NK-92 (cell line): Measurements from ENCODE around the gene ANKRD11.

Source experiments
- DNase-seq: peaks from one replicate; lab custom pipeline; 2025; ENCODE audit not compliant: unreplicated experiment; lab: John Stamatoyannopoulos, UW

ANKRD11 gene

GRCh38 chr16:89289428-89290395, 200.6 kb downstream of the ANKRD11 start:
- DNase-seq = no peak

DNA sequence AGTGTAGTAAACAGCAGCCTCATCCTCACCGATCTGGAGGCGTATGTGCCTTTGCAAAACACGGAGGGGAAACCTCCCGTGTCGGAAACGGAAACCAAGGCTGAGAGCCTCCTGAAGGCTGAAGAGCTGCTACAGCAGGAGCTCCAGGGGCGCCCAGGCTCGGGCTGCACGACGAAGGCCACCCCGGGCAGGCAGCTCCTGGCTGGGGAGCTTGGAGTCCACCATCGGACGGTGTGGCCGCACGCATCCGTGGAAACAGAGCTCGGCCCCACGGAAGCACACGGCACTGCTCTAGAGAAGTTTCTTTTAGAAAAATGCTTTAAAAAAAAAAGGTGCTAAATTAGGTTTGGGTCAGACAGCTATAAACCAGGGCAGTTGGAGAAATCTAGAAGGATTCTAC, 201.4 kb downstream of the ANKRD11 start:
- no peak for DNase-seq

DNA sequence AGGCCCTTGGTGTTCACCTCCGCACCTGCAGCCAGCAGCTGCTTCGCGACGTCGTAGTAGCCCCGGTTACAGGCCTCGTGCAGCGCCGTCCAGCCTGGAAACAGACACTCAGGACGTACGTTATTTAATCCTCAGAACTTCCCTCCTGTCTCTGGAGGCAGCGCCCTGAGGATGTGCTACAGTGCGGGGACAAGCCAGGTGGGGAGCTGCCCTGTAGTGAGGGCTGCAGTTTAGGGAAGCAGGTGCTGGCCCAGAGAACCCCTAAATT, 201.8 kb downstream of the ANKRD11 start:
- no peak for DNase-seq

DNA sequence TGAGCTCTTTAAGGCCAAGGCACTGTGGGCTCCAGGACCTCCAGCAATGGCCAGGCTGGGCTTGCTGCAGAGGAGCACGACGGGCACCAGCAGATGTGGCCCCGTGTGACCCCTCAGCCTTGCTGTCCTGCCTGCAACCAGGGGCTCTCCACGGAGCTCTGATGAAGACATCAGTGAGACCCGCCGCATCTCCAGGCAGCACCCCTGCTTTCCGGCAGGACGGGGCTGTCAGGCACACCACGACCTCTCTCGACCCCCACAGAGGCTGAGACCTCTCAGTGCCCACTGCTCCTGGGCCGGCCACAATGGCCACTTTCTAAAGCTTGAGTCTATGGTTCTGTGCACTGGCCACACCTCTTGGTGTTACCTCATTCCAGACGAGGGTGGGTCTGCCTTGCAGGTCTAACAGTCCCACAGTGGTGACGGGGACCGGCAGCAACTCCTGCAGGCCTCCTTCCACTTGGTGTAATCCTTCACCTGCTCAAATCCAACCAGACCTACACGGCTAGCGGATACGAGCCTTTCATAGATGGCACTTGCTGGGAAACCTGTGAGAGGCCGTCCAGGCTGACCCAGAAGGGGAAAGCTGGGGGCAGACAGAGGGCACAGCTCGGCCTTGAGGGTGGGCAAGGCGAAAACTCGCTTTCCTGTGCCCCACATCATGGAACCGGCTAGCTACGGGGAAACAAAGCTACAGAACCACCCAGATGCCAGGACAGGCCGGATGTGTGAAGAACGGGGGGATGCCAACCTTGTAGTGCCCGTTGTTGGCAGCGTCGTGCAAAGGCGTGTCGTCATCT, 202.4 kb downstream of the ANKRD11 start:
- DNase-seq = no peak

DNA sequence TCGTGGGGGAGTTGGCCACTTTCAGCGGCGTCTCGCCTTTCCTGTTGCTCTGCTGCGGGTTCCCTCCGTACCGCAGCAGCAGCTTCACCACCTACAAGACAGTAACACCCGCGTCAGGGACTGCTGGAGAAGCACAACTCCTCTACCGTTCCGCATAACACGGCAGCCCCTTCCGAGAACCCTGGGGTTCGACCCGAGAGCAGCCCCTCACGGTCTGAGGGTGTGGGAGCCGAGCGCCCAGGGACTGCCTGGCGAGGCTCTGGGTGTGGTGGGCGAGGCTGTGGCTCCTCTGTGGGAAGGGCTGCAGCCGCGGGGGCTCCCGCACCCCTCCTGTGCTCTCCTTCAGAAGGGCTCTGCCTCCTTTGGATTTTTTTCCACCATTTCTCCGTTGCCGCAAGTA, 204.3 kb downstream of the ANKRD11 start:
- no peak for DNase-seq

GRCh38 chr16:89285381-89285780, 205.0 kb downstream of the ANKRD11 start:
- no peak for DNase-seq

DNA sequence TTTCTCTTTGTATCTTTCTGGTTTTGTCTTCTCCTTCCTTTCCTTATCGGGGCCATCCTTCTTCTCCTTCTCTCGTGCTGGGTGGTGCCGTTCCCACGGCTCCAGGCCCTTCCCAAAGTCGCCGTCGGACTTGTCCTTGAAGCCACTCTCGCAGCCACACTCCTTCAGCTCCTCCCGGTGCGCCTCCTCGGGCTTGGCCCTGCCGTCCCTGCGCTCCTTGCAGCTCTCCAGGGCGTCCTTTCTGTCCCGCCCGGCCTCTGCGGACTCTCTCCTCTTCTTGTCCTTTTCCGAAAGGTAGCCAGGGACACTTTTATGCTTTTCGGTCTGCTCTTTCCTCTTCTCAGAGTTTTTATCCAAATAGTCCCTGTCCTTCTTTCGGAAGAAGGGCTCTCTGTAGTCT, 206.9 kb downstream of the ANKRD11 start:
- no peak for DNase-seq

- DNase-seq = no peak
These were observed 207.8 kb downstream of the ANKRD11 start for GRCh38 chr16:89282523-89282922.

- no peak for DNase-seq
These were observed 208.5 kb downstream of the ANKRD11 start for GRCh38 chr16:89281829-89282228.

DNA sequence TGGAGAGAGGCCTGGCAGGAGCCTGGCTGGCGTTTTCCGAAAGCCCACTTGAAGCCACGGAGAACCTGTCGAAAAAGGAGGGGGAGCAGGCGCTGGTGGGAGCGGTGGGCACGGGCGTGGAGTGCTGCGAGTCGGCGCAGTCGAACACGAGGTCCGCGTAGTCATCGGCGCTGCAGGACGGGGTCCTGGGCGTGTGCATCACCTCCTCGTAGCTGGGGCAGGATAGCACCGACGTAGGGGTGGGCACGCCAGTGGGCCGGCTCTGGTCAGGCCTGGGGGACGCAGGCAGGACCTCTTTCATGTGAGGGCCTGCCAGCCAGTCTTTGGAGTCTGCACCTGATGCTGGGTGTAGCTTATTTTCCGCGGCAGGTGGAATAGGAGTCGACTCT, 209.2 kb downstream of the ANKRD11 start:
- DNase-seq = no peak

DNA sequence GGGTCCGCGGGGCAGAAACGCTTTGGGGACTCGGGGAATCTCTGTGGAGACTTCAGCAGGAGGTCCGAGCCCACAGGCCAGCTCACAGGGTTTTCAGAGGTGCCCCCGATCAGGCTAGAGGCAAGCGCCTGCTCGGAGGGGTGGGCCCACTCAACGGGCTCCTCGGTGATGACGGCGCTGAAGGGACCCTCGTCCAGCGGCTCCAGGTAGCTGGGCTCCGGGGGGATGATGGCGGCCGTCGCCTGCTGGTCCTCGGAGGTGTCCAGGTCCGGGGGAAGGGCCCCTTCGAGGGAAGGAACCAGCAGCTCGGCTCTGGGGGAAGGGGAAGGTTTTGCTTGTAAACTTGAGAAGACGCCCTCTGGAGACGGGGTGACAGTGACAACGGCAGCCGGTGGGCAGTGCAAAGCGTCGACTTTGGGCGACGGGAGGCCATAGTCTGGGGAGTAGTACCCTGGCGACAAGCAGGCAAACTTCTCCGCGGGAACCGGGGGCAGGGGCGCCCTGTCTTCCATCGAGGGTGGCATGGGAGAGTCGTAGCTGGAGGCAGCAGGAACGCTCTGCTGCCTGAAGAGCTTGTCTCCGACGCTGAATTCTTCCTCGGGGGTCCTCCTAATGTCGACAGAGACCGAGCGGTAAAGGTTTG, 209.7 kb downstream of the ANKRD11 start:
- DNase-seq = no peak

GRCh38 chr16:89279666-89280481, 210.5 kb downstream of the ANKRD11 start:
- DNase-seq = no peak

DNA sequence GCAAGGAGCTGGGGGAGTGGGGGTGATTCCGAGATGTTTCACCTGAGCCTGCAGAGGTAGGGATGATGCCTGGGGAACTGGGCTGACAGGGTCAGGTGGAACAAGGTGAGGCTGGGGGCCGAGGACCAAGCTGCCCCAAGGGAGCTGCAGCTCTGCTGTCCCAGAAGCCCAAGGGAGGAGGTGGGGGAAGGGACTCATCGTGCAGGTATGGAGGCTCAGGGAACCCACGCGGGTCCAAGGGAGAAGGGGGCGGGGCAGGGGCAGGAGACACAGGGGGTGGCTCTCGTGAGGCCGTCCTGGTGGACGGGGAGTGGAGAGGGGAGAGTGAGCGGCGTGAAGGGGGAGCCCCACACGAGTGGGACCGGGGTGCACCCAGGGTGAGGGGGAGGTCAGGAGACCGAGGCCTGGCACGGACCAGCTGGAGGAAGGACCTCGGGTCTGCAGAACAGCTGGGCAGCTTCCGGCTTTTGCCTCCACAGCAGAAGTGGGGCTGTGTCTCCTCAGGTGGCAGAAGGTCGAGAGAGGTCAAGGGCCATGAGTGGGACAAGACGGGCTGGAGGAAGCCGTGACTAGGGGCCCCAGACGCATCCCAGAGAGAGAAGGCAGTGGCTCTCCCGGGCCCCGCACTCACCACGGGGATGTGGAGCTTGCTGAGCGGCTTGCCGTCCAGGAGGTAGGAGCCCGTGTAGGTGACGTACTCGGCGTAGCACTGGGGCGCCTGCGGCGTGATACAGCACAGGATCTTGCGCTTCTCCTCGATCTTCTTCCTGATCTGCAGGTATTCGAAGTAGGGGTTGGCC, 211.7 kb downstream of the ANKRD11 start:
- no peak for DNase-seq

DNA sequence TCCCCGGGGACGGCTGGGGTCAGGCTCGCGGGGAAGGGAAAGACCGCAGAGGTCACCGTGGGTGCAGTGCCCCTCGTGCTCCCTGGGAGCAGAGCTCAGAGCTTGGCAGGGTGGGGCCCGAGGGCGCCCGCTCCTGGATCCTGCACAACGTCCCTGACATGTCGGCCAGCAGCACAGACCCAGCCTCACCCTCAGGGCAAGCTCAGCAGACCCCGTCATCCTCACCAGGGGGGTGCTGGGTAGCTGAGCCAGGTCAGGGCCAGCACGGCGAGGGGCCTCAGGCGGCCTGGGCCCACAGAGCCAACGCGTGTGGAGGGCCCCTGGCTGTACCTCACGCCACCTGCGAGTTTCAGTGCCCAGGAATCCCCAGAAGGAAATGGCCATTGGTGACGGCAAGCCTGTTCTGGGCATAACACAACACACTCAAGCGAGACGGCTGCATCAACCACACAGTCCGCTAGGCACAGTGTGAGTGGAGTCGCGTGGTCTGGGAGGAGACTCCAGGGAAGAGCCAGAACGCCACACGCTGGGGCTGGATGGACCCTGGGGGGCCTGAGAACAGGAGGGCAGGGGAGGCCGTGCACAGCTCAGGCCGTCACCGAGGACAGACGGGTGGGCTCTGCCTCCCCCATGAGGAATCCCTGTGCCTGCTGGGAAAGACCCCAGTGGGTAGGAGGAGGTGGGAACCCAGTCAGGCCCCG, 212.6 kb downstream of the ANKRD11 start:
- DNase-seq = no peak

DNA sequence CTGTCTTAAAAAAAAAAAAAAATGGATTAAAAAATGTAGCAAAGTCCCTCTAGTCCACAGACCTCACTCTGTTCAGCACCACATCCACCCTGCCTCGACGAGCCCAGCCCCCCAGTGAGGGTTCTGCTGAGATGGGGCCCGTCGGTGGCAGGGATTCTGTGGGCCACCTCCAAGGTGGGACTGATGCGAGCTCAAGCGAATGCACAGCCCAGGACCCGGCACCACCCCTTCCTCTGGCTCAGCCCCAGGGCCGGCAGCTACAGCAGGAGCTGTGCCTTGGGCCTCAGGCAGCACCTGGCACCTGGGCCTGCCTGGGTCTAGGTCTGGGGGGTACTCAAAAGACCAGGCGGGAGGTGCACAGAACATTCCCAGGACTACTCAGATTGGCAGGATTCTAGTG, 213.3 kb downstream of the ANKRD11 start:
- no peak for DNase-seq

DNA sequence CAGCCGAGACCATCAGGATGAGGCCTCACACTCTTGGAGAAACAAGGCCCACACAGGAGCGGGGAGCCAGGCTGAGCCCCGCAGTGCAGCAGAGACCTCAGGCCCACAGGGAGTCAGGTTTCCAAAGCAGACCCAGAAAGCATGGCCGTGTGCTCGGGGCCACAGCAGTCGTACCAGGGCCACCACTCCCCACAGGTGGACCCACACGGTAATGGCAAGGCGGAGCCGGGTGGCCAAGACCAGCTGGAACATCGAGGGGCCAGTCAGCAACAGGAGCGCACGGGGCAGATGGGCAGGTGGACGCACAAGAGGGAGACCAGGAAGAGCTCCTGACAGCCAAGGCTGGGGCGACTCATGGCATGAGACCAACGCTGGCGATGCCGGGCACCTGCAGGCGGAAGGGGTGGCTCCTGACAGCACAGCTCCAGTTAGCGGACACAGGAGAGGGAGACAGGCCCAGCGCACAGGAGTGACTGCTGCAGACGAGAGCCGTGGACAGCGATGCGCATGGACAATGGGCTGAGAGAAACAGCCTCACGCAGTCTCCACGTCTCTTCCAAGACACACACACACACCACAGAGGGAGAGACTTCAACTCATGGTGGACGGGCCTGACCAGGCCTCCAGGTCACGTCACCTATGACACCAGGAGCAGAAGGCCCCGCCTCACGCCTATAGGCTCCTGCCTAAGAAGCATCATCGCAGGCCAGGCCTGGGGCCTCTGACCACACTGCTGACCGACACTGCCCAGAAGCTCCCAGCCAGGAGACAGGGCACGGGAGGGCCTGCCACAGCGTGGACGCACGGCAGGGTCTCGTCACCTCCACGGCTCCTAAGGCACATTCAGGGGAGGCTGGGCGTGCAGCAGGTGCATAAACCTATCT, 214.3 kb downstream of the ANKRD11 start:
- no peak for DNase-seq

- no peak for DNase-seq
These were observed 215.1 kb downstream of the ANKRD11 start for GRCh38 chr16:89275284-89275584.

DNA sequence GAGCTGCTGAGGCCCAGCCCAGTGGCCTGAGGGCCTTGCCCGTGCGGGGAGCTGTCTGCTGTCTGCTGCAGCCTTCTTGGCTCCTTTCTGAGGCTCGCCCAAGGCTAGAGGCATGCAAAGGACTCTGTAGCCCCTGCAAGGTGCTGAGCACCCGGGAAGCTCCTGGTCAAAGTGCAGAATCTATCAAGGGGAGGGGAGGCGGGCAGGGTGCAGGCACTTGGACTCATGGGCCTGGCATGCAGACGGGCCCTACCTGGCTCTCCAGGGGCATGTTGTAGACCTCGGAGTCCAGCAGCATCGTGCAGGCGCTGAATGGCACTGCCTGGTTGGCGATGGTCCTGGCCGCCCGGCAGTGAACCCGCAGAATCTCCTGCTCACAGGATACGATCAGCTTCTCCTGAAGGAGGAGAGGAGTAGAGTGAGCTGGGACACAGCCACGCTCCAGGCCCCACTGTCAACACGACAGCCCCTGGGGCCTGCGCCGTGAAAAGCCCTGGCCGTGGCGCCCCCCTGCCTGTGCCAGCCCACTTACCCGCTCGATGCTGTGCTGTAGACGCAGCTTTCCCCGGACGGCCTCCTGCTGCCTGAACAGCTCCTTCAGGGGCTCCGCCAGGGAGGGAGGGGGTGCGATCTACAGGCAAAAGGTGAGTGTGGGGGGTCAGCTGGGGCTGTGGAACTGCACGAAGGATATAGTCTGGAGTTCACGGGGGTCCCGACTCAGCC, 215.6 kb downstream of the ANKRD11 start:
- no peak for DNase-seq
